Lung (tissue), 12 donors: ENCODE data around the gene GPR176. TPM values are rescaled to one million over a fixed set of nuclear protein-coding genes. Genes with fewer than 3 reads are reported as not detected.

Experiments used
- ATAC-seq: fragments of 200-7000 bp; cut with Tn5 transposase; one replicate; pipeline ENCODE4 v1.9.1; 2020; ENCODE audit warnings: moderate number of reproducible peaks; ENCODE audit not compliant: insufficient read depth, low FRiP score
- DNase-seq, 3 donors: peaks; one replicate each; pipeline ENCODE4 v3.0.0-alpha.2; 2013 to 2017
- H3K27ac ChIP-seq, 2 donors: one replicate each; pipeline ENCODE4 v1.5.1; 2013; ENCODE audit warnings: mild to moderate bottlenecking in 2 of 2, moderate library complexity in 2 of 2, control low read depth in 1 of 2, inconsistent platforms in 1 of 2, low read depth in 1 of 2, low read length in 1 of 2
- H3K27me3 ChIP-seq, 3 donors: one replicate each; pipeline ENCODE4 v1.5.1; 2013; ENCODE audit warnings: low read length in 2 of 3; ENCODE audit not compliant: control insufficient read depth in 3 of 3, insufficient read depth in 3 of 3
- H3K36me3 ChIP-seq, 4 donors: one replicate each; pipeline ENCODE4 v1.5.1; 2013; ENCODE audit warnings: low read length in 4 of 4, mild to moderate bottlenecking in 1 of 4, moderate library complexity in 1 of 4; ENCODE audit not compliant: control insufficient read depth in 4 of 4, insufficient read depth in 4 of 4
- H3K4me1 ChIP-seq, 5 donors: one replicate each; pipeline ENCODE4 v1.5.1; 2013; ENCODE audit warnings: low read length in 5 of 5, mild to moderate bottlenecking in 2 of 5, moderate library complexity in 1 of 5; ENCODE audit not compliant: control insufficient read depth in 5 of 5, insufficient read depth in 5 of 5
- H3K4me3 ChIP-seq: one replicate; pipeline ENCODE4 v1.5.1; 2013; ENCODE audit warnings: mild to moderate bottlenecking, control low read depth, moderate library complexity
- H3K9ac ChIP-seq, 2 donors: one replicate each; pipeline ENCODE4 v1.5.1; 2013; ENCODE audit warnings: low read length in 2 of 2, control low read depth in 1 of 2; ENCODE audit not compliant: insufficient read depth in 1 of 2
- H3K9me3 ChIP-seq, 4 donors: one replicate each; pipeline ENCODE4 v1.5.1; 2013; ENCODE audit warnings: low read length in 3 of 4, mild to moderate bottlenecking in 1 of 4, moderate library complexity in 1 of 4; ENCODE audit not compliant: control insufficient read depth in 4 of 4, insufficient read depth in 3 of 4
- CTCF ChIP-seq: IDR thresholded peaks from 2 replicates; pipeline ENCODE4 v1.5.1; 2012; ENCODE audit warnings: mild to moderate bottlenecking; ENCODE audit errors: control extremely low read depth, extremely low read depth
- WGBS, 2 donors: extraction: QIAGEN DNeasy Blood & Tissue Kit; methylation state at CpG; one replicate each; pipeline ENCODE4 v1.1.7; 2013; 5-methylcytosine and 5-hydroxymethylcytosine counted together
- polyA plus RNA-seq, 2 donors: library from polyadenylated mRNA; stranded (reverse); fragments of 200-250 nt; gene quantifications; one replicate each; pipeline ENCODE4 v1.2.1, GENCODE V29; 2013
- total RNA-seq, 2 donors: library from RNA; depleted of rRNA in 1 of 2; stranded (reverse); fragments of >200 nt in 1 of 2; gene quantifications; one replicate each; pipeline ENCODE4 v1.2.1, GENCODE V29; 2014 to 2021
- donor health status: control.
- donor health status: control.
- donor health status: Bipolar disorder and iron deficiency.
- donor health status: healthy.
- donor health status: DM: yes; HTN: yes; CAD: no.

GPR176 gene
- total and polyA plus RNA-seq, 4 donors = 1.7 to 9.0 (median 6.6) TPM

GRCh38 chr15:39799552-39800011, 120.5 kb downstream of the GPR176 start:
- ATAC-seq (no peak), DNase-seq (no peak)
- Histone ChIP-seq H3K36me3 (no peaks in the 10 kb centered on the region), H3K4me3 (no peak overlapping the region), H3K9ac (no peak overlapping the region), H3K9me3 (no peaks in the 10 kb centered on the region), H3K27me3 (no peaks in the 10 kb centered on the region), H3K27ac (no peak overlapping the region), H3K4me1 (no peaks in the 10 kb centered on the region)
- WGBS, 2 donors = 48 to 61% methylated on average over 6 of the region's 6 CpGs
- no peak for TF ChIP-seq CTCF

DNA sequence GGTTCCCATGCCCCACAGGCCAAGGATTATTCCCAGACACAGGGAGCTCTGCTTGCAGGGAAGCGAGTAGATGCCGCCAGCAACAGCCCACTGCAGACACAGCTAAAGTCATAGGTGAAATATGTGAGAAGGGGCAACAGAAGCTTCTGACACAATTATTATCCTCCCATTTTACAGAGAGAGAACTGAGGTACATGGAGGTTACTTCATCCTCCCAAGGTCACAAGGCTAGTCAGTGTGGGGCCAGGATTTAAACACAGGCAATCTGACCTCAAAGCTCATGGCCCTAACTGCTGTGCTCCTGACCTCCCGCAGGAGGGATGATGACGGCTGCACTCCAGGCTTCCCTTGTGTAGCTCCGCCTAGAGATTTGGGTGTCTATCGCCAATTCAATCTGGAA, 121.7 kb downstream of the GPR176 start:
- Histone ChIP-seq H3K4me1 (no peaks in the 10 kb centered on the region), H3K4me3 (no peak overlapping the region), H3K27me3 (no peaks in the 10 kb centered on the region), H3K9ac (no peak overlapping the region), H3K27ac (no peak overlapping the region), H3K36me3 (no peaks in the 10 kb centered on the region), H3K9me3 (no peaks in the 10 kb centered on the region)
- DNase-seq (no peak), ATAC-seq (no peak)
- 92% methylated on average over 6 of the region's 6 CpGs for WGBS, 2 donors
- TF ChIP-seq CTCF = no peak

DNA sequence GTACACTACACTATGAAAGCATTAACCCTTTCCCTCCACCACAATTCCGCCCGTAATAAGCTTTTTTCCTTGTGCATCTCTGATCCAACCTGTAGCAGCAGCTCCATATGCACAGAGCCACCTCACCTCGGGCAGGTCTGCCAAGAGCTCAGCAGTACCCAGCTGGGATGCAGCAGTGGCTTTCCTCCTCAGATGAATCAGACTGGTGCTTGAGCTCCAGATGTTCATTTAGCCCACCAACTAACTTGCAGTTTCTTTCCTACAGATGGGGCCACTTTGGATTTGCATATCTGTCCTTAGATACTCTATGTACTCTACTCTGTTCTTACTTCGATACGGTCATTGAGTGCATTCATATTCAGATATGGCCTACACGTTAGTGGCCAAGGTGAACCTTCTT, 122.7 kb downstream of the GPR176 start:
- TF ChIP-seq CTCF = no peak
- 91 to 98% methylated on average over 6 of the region's 6 CpGs for WGBS, 2 donors

GRCh38 chr15:39796601-39797000, 123.5 kb downstream of the GPR176 start:
- DNase-seq = no peak
- H3K27ac ChIP-seq = no peak overlapping the region
- ATAC-seq = no peak
- H3K27me3 ChIP-seq = no peaks in the 10 kb centered on the region
- H3K4me1 ChIP-seq = peaks cover 0 to 6% (median 0%) of the 10 kb centered on the region in 5 donors
- H3K4me3 ChIP-seq = no peak overlapping the region
- no peak for TF ChIP-seq CTCF
- H3K9me3 ChIP-seq = no peaks in the 10 kb centered on the region
- H3K9ac ChIP-seq = no peak overlapping the region
- 93 to 97% methylated on average over 5 of the region's 5 CpGs for WGBS, 2 donors
- H3K36me3 ChIP-seq = no peaks in the 10 kb centered on the region

More for the DNA sequence above, 122.7 kb downstream of the GPR176 start:
- no peaks in the 10 kb centered on the region for H3K9me3 ChIP-seq
- no peak overlapping the region for H3K9ac ChIP-seq
- H3K4me1 ChIP-seq = peaks cover 0 to 6% (median 0%) of the 10 kb centered on the region in 5 donors
- no peaks in the 10 kb centered on the region for H3K27me3 ChIP-seq
- H3K27ac ChIP-seq = no peak overlapping the region
- ATAC-seq (no peak), DNase-seq (no peak)
- H3K36me3 ChIP-seq = no peaks in the 10 kb centered on the region
- H3K4me3 ChIP-seq = no peak overlapping the region
